Measurements from ENCODE around the gene SLC12A4. TPM values are rescaled to one million over a fixed set of nuclear protein-coding genes. Genes with fewer than 3 reads are reported as not detected.

Gene SLC12A4
- total and polyA plus RNA-seq, 2 of the 13 experiments (the other 11 are each of a cell fraction or from before 2014, with no cell fraction given) = 65.1 to 84.3 TPM

GRCh38 chr16:67957622-67958021 lies 10.8 kb downstream of the SLC12A4 start (continued):
- TF ChIP-seq ZBTB40 (IDR thresholded peaks at IDR 0.05) (no peak), ZBTB40 (CRISPR knock-in tag; IDR thresholded peaks at IDR 0.05) (no peak), SIN3B (IDR thresholded peaks at IDR 0.05; ENCODE audit: low read length) (no peak), POLR2G (IDR thresholded peaks at IDR 0.05; ENCODE audit: low read depth, low read length) (0 out of 2 replicates have a peak, but pooled peaks have one; percentile 7), ZNF335 (CRISPR knock-in tag; IDR thresholded peaks at IDR 0.05) (no peak)
